Loucy (cell line): ENCODE results near the gene MEST.

ENCODE experiments used
- H2AFZ ChIP-seq: fragments of 200-600 bp; sonication (generic); 2 replicates; pipeline ENCODE4 v1.6.0; 2016; ENCODE audit warnings: antibody characterized with exemption, mild to moderate bottlenecking, low read length, moderate library complexity
- H3F3A ChIP-seq: fragments of 200-600 bp; 2 replicates; pipeline ENCODE4 v1.6.0; 2016; ENCODE audit warnings: antibody characterized with exemption, low read depth, mild to moderate bottlenecking
- H3K27me3 ChIP-seq: fragments of 200-600 bp; sonication (generic); 2 replicates; pipeline ENCODE4 v1.6.1; 2014; ENCODE audit warnings: low read length, mild to moderate bottlenecking; ENCODE audit not compliant: insufficient read depth, poor library complexity, severe bottlenecking
- H3K36me3 ChIP-seq: fragments of 200-600 bp; sonication (generic); 2 replicates; pipeline ENCODE4 v1.6.1; 2016; ENCODE audit warnings: low read length; ENCODE audit not compliant: insufficient read depth
- H3K4me1 ChIP-seq: fragments of 200-600 bp; sonication (generic); 2 replicates; pipeline ENCODE4 v1.5.1; 2014; ENCODE audit warnings: low read length, mild to moderate bottlenecking; ENCODE audit not compliant: insufficient read depth, poor library complexity, severe bottlenecking
- H3K4me2 ChIP-seq: fragments of 200-600 bp; sonication (generic); 2 replicates; pipeline ENCODE4 v1.6.0; 2014; ENCODE audit warnings: antibody characterized with exemption, low read length, low read depth, mild to moderate bottlenecking; ENCODE audit not compliant: poor library complexity, severe bottlenecking
- H3K4me3 ChIP-seq: fragments of 200-600 bp; sonication (generic); 2 replicates; pipeline ENCODE4 v1.5.1; 2014; ENCODE audit warnings: low read length, mild to moderate bottlenecking, mixed read lengths; ENCODE audit not compliant: poor library complexity, severe bottlenecking
- H3K79me2 ChIP-seq: fragments of 200-600 bp; sonication (generic); 2 replicates; pipeline ENCODE4 v1.6.1; 2014; ENCODE audit warnings: low read length; ENCODE audit not compliant: insufficient read depth
- H3K9ac ChIP-seq: fragments of 200-600 bp; sonication (generic); 2 replicates; pipeline ENCODE4 v1.6.0; 2014; ENCODE audit warnings: mild to moderate bottlenecking, low read depth, low read length, moderate library complexity; ENCODE audit not compliant: poor library complexity, severe bottlenecking
- H3K9me2 ChIP-seq: fragments of 200-600 bp; sonication (generic); replicated peaks from 2 replicates; pipeline ENCODE4 v1.6.1; 2016; ENCODE audit warnings: low read depth, low read length, mixed read lengths
- H3K9me3 ChIP-seq: fragments of 200-600 bp; sonication (generic); 2 replicates; pipeline ENCODE4 v1.6.1; 2014; ENCODE audit warnings: mild to moderate bottlenecking, antibody characterized with exemption, low read length, low read depth; ENCODE audit not compliant: insufficient read depth
- H4K20me1 ChIP-seq: fragments of 200-600 bp; sonication (generic); 2 replicates; pipeline ENCODE4 v1.6.0; 2014; ENCODE audit warnings: antibody characterized with exemption, low read length, mild to moderate bottlenecking; ENCODE audit not compliant: insufficient read depth, poor library complexity, severe bottlenecking
- CTCF ChIP-seq: fragments of 200-600 bp; sonication (generic); conservative IDR thresholded peaks from 2 replicates; pipeline ENCODE4 v1.5.1; 2014; ENCODE audit warnings: mild to moderate bottlenecking, antibody characterized with exemption, low read length
- EZH2phosphoT487 ChIP-seq: fragments of 200-600 bp; IDR thresholded peaks from 2 replicates; pipeline ENCODE4 v1.6.1; 2018; ENCODE audit warnings: antibody characterized with exemption, mild to moderate bottlenecking, moderate library complexity, borderline replicate concordance

MEST gene

GRCh38 chr7:130491841-130492522 is at the start of gene MEST:
MEST (plus strand) TSS chr7:130492085; CDS start chr7:130492314, 229 bp downstream.
- H3K4me3 ChIP-seq, result no peak within 1 kb of the TSS
- peaks cover 45% of the 10 kb centered on the region for H3K79me2 ChIP-seq
- H3K9me3 ChIP-seq, result no peaks in the 10 kb centered on the region; the same call in 1 of the 2 replicates
- no peaks in the 10 kb centered on the region for H4K20me1 ChIP-seq
- no peak within 1 kb of the TSS for H3K4me2 ChIP-seq
- H2AFZ ChIP-seq, result no peak within 1 kb of the TSS
- H3K36me3 ChIP-seq, result peaks cover 7% of the 10 kb centered on the region; the same call in 1 of the 2 replicates
- H3F3A ChIP-seq, result no peaks in the 10 kb centered on the region
- peaks cover 23% of the 10 kb centered on the region for H3K4me1 ChIP-seq
- no peak within 1 kb of the TSS for H3K9ac ChIP-seq
- H3K27me3 ChIP-seq, result no peaks in the 10 kb centered on the region
- H3K9me2 ChIP-seq, result no peaks in the 10 kb centered on the region
- TF ChIP-seq EZH2phosphoT487, result no peak
- TF ChIP-seq CTCF, result no peak

GRCh38 chr7:130442601-130443000 is 49.3 kb upstream of the MEST start:
- no peak overlapping the region for H3K4me2 ChIP-seq
- H3K4me1 ChIP-seq, result peaks cover 28% of the 10 kb centered on the region
- no peaks in the 10 kb centered on the region for H3K27me3 ChIP-seq
- no peak for TF ChIP-seq CTCF
- no peak for TF ChIP-seq EZH2phosphoT487
- no peaks in the 10 kb centered on the region for H3F3A ChIP-seq
- no peak overlapping the region for H3K4me3 ChIP-seq
- no peaks in the 10 kb centered on the region for H3K9me3 ChIP-seq
- no peaks in the 10 kb centered on the region for H3K36me3 ChIP-seq
- H3K9ac ChIP-seq, result no peak overlapping the region
- H3K79me2 ChIP-seq, result peaks cover 14% of the 10 kb centered on the region
- no peaks in the 10 kb centered on the region for H4K20me1 ChIP-seq
- H3K9me2 ChIP-seq, result no peaks in the 10 kb centered on the region; the same call in 1 of the 2 replicates
- peak overlapping the region; percentile 87 for H2AFZ ChIP-seq

GRCh38 chr7:130444234-130444633 is 47.7 kb upstream of the MEST start:
- peaks cover 23% of the 10 kb centered on the region for H3K4me1 ChIP-seq
- no peaks in the 10 kb centered on the region for H4K20me1 ChIP-seq
- peaks cover 6% of the 10 kb centered on the region for H3K9me3 ChIP-seq
- TF ChIP-seq CTCF, result no peak
- TF ChIP-seq EZH2phosphoT487, result no peak
- H3K9ac ChIP-seq, result no peak overlapping the region
- no peaks in the 10 kb centered on the region for H3K27me3 ChIP-seq
- H2AFZ ChIP-seq, result peak overlapping the region; percentile 43
- H3K36me3 ChIP-seq, result no peaks in the 10 kb centered on the region
- no peaks in the 10 kb centered on the region for H3F3A ChIP-seq
- no peak overlapping the region for H3K4me3 ChIP-seq
- peaks cover 13% of the 10 kb centered on the region for H3K79me2 ChIP-seq
- no peaks in the 10 kb centered on the region; the same call in 1 of the 2 replicates for H3K9me2 ChIP-seq
- H3K4me2 ChIP-seq, result no peak overlapping the region
